Activated CD4-positive, alpha-beta T cell treated with anti-CD3 and anti-CD28 coated beads, Interleukin-2, Interleukin-4, amounts not matched to agents 100 ng/mL and 50 ng/mL, durations not matched to agents 16 hours and 8 hours (primary cell): Measurements from ENCODE around the gene C2orf92.
"Not testable (repeated sequence)": the region's sequence is repeated elsewhere in the genome, so short reads cannot be mapped to it uniquely, and the experiment has no call there.

Experiments
- DNase-seq: peaks from one replicate; pipeline ENCODE4 v3.0.0-alpha.2; 2020; ENCODE audit warnings: low spot score

Gene C2orf92

DNA sequence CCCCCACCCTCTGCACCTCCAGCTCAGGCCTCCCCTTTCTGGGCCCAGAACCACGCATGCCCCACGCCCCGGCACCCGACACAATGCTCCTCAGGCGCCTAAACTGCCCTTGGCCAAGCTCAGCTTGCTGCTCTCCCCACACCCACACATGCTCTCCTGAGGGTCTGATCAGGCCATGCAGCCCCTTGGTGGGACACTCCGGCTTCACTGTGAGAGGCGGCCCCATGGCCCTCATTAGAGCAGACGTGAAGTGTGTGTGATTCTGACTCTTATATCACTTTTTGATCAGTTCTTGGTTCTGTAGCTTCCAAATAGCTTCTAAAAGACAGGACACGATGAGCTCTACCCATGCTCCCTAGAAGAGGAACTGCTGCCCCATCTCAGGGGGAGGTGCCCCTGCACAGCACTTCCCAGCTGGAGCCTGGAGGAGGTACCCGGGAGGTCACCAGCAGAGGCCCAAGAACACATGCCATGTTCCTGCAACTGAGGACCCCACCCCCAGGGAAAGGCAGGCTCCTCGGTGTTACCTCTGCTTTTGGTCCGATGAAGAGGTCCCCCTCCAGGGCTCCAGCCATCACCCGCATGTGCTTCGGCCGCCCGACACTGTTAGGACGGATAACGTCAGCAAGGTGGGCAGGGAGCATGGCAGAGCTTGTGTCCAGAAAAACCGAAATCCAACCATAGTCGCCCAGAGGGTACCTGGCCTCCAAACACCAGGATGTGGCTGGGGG lies 9.3 kb upstream of the C2orf92 start:
- no peak for DNase-seq

DNA sequence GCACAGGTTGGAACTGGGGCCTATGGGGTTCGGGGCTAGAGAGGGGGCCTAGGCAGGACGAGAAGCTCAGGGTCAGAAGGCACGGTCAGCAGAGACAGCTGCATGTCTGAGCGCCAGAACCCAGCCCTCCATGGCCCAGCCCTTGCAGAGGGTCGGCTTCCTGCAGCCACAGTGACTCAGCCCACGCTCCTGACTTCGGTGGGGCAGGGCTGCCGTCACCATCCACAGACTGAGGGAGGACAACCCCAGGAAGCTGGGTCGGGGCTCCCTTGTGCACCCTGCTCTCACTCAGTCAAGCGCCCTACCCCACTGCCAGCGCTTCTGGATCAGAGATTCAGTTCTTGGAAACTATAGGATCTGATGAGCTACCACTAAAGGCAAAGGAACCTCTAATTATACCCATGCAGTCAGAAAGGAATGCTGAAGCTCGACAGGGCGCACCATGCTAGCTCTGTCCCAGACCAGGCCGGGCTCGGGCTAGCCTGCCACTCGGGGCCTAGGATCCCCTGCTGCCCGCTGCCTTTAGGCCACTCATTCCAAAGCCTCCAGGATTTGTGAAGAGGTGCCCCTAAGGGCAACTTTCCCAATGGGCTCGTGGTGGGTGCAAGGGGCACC lies 8.6 kb upstream of the C2orf92 start:
- no peak for DNase-seq

DNA sequence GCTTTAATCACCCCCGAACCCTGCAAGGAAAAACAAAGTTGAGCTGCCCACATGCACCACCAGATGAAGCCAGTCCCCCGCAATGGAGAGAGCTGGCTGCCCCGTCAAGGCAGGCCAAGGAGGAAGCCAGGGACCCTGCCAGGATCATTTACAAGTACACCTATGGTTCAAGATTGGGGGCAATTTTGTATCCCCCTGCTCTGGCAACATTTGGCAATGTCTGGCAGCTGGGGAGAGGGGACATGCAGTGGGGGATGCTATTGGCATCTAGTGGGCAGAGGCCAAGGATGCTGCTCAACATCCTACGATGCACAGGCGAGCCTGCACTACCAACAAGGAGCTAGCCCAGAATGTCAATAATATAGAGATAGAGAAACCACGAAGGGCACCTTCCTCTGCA lies 7.6 kb upstream of the C2orf92 start:
- DNase-seq, result no peak

DNA sequence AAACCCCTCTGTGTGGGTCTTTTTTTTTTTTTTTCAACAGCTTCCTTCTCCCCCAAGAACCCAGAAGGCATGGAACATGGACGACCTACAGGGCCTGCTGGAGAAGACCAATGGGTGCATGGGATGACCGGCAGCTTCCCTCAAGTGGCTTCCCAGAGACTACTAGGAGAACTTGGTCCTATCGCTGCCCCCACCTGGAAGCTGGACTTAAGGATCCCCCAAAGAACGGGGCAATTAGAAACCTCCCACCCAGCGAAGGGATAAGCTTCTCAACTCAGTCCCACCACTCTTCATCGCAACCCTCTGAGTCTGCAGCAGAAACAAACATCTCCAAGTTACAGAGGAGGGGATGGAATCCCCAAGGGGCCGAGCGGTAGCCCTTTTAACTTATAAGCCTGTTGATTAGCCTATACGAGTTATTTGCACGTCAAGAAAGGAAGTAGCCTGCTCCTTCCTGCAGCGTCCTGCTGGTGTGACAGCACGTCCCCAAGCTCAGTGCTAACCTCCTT lies 7.1 kb upstream of the C2orf92 start:
- DNase-seq, result no peak

DNA sequence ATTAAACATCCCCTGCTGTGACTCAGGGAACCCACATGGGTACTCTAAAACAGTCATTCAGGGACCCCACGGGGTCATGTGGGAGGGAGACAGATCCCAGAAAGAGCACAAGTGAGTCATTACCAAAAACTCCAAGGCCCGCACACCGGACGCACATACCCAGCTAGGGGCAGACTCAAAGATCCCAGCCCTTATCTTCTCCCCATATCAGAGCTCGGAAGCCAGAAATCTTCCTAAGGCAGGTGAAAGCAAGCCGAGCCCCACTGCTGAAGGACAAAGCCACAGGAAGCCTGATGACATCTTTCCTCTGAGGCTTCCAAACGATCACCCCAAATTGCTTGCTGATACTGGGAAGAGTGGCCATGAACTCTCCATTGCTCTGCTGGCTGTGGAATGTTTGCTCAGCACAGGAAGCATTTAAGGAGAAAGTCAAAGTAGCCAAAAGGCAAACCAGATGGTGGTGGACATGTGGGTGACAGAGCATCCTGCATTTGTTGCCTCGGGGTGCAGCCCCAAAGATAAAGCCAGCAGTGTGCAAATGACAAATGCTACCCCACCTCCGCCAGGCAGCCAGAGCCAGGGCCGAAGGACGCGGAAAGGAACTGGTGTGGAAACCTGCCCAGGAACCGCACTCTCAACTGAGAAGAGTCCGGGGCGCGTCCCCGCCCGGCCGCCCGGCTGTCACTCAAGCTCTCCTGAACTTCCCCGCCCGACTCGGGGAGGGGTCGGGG lies 6.5 kb upstream of the C2orf92 start:
- DNase-seq, result peak; percentile 96

DNA sequence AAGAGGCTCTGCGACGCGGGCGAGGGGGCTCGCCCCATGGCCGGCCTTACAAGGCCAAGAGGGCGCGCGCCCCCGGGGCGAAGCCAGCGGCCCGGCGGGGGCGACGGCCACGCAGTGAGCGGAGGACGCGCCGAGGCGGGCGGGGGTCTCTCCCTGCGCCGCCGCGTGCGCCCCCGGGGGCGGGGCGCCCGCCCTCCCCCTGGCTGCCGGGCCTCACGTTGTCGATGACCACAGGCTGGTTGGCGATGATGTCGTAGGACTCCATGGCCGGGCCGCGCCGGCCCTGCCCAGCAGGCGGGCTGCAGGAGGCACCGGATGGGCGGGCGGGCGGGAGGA lies 5.9 kb upstream of the C2orf92 start:
- DNase-seq, result no peak

DNA sequence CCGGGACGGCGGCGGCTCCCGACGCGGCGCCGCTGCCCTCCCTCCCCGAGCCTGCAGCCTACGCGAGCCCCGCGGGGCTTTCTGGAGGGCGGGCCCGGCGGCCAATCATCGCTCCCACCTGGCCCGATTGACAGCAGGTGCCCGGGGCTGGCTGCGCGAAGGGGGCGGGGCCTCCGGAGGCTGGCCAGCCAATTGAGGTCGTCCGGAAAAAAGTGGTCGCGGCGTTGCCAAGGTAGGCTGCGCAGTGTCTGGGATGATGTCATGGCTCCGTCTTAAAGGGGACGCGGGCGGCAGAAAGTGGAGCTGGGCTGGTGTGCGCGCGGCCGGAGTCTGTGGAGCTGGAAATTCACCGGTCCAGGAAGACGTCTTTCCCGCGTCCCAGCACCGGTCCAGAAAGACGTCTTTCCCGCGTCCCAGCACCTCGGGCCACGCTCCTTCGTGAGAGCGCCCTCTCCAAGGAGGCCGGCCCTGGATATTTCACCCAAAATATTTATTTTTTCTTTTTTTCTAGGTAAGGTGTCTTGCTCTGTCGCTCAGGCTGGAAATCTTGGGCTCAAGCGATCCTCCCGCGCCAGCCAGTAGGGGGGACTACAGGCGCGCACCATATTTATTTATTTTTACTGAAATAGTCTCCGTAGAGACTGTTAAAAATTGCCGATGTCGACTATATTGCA lies 5.4 kb upstream of the C2orf92 start, which contains the start of gene ACTR1B:
Gene ACTR1B, minus strand, starts transcription at position 83 of the 674 bp plus-strand sequence. CDS start 154 bp downstream, outside the sequence.
- DNase-seq, result peak; percentile 99

DNA sequence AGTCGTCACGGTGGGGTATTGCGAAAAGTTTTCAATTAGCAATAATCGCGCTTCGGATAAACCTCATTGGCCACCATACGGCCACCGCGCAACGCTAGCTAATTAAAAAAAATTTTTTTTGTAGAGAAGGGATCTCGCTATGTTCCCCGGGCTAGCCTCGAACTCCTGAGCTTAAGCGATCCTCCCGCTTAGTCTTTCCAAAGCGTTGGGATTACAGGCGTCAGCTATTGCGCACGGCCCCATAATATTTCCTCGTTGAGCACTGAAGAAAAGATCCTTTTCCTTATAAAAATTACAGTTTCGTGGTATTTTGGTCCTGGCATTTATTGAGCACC lies 4.9 kb upstream of the C2orf92 start:
- no peak for DNase-seq

DNA sequence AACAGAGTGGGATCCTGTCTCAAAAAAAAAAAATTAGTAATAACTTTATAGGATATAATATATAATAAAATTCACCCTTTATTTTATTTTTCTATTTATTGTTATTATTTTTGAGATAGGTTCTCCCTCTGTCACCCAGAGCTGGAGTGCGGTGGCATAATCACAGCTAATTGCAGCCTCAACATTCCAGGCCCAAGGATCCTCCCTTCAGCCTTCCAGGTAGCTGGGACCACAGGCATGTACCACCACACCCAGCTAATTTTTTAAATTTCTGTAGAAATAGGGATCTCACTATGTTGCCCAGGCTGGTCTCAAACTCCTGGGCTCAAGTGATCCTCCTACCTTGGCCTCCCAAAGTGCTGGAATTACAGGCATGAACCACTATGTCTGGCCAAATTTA lies 958 bp downstream of the C2orf92 start:
- no peak for DNase-seq

DNA sequence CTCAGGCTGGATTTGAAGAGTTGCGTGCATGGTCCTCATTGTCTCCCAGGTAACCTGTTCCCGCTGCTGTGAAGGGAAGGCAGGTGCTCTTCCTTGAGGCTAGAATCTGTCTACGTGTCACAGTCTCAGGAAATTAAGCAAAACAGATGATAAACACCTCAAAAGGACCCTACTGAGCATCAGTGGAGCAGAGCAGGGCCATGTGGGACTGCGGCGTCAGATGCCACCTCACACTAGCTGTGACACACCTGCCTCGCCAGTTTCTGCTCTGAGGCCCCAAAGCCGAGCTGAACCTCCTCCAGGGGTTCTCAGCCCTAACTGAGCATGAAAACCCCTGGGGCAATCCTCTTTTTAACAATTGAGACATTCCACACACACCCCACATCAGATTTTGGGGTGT lies 2.0 kb downstream of the C2orf92 start:
- DNase-seq, result no peak

DNA sequence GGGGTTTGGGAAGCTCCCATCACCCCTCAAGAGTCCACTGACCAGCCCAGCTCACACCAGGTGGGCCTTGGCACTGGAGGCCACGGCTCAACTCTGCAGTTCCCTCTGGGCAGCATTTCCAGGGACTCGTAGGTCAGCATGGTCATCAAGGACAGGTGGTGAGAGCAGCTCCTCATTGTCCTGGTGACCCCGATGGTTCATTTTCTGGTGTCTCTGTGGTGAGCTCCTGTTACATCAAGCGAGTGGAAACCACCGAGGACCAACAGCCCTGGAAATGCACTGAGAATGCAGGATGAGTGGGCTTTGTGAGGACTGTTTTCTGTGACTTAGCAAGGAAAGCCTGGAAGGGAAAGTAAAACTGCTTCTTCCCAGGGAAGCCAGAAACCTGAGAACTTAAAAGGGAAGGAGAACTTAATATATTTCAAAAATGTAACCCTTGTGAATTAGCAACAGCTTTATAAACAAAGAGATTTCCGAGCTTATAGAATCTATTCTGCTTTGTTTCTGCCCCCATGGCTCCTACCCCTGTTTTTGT lies 3.2 kb downstream of the C2orf92 start:
- not testable (repeated sequence) for DNase-seq

DNA sequence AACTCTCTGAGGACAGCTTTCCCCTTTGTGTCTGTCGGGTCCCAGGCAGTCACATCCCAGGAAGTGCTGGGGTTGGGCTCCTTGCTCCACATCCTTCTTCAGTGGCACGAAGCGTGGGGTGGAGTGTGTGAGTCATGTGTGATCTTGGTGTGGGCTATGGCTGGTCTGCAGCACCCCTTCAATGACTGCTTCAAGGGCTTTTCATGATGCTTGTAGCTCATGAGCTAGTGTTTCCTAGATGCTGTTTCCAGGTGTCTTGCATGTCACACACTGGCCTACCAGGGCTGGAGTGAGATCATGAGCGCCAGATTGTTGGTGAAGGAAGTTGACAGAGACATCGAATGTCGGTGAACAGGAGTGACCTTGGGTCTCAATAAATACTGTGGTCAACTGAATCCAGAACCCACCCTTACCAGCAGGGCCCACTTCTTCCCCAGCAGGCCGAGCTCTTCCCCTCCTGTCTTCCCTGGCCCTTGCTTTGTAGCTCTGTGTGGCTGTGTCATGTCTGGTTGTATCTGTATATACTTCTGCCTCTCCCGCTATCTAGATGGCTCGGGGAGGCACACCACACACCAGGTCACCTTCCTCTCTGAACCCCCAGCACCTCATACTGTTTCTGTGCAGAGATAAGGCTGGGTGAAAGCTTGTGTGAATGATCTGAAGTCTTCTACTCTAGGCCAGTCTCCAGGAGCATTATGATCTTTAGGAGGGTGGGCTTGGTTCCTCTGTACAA lies 3.8 kb downstream of the C2orf92 start:
- no peak for DNase-seq

DNA sequence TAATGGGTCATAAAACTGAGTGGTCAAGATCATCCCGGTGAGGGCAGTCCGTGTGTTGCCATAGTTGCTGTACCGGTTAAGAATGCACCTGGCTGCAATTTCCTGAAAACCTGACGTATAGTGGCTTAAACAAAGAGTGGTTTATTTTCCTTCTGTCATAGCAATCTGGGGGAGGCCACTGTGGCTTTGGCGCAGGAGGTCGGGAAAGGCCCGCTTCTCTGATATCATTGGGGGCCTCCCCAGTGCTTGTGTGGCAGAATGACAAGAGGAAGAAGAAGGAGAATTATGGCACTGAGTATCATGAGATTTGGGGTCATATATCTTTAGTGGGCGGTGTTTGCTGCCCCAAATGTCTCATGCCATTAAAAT lies 4.4 kb downstream of the C2orf92 start:
- no peak for DNase-seq

DNA sequence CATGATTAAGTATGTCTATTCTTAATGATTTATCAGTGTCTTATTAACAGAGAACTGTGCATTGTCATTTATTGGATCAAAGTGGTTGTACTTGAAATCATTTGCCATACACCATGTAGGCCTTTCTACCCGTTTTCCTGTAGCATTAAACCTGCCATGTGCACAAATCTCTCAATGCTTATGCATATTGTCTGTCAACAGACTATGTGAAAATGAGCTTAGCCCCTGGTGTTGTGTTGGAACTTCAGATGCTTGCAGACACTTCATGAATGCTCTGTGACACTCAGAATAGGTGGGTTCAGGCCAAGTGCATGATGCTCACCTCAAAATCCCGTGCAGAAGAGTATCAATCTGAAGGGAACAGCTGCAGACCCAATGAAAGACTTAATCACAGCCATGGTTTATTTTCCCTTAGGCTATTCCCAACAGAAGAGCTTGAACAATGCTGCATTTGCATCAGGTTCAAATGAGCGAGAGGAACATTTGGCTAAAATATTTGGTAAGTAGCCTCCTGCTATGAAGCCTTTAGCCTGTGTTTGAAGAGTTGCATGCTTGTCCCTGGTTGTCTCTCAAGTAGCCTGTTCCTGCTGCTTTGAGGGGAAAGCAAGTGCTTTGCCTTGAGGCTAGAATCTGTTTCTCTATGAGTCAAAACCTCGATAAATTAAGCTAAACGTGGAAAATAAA lies 6.1 kb downstream of the C2orf92 start:
- no peak for DNase-seq

DNA sequence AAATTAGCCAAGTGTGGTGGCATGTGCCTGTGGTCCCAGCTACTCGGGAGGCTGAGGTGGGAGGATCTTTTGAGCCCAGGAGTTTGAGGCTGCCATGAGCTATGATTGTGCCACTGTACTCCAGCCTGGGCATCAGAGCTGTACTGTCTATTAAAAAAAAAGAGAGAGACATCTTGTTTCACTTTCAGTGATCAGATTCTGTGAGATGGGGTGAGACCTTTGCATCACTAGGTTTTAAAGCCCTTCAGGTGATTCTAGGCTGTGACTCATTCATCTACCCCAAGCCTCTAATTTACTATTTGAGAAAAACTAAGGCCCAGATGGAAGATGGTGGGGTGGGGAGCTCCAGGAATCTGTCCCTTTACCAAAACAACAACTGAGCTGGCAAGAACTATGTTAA lies 7.1 kb downstream of the C2orf92 start:
- peak; percentile 32 for DNase-seq

DNA sequence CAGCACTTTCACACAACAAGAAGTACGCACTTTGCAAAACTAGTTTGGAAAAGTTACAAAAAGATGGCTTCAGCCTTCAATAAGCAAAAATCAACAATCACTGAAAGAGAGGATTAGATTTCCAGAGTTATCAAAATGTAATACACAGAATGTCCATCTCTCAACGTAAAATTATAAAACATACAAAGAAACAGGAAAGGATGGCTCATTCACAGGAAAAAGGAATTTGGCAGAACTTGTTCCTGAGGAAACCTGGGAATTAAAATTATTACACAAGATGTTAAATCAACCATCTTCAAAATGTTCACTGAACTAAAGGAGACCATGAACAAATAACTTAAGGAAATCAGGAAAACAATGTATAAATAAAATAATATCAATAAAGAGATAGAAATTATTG lies 8.0 kb downstream of the C2orf92 start:
- DNase-seq, result no peak

DNA sequence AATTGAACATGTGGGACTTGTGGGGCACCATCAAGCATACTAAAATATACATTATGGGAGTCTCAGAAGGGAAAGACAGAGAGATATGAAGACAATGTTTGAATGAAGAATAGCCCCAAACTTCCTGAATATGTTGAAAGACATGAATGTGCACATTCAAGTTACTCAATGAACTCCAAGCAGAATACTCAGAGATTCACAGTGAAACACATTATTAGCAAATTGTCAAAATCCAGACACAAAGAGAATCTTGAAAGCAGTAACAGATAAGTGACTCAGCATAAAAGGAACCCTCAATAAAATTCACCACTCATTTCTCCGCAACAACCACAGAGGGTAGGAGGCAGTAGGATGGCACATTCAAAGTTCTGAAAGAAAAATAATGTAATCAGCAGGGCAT lies 8.8 kb downstream of the C2orf92 start:
- DNase-seq, result no peak

DNA sequence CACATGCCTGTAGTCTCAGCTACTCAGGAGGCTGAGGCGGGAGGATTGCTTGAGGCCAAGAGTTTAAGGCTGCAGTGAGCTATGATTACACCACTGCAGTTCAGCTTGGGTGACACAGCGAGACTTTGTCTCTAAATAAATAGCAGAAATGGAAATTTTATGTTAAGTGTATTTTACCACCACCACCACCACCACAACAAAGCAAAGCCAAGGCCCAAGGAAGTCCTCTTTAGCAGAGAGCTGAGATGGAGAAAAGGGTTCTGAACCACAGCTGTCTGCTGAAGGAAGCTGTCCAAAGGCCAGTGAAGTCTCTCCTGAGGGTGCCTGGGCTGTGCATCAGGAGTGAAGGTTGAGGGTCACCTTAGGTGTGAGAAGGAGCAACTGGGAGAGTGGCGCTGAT lies 17.7 kb downstream of the C2orf92 start:
- DNase-seq, result not testable (repeated sequence)

DNA sequence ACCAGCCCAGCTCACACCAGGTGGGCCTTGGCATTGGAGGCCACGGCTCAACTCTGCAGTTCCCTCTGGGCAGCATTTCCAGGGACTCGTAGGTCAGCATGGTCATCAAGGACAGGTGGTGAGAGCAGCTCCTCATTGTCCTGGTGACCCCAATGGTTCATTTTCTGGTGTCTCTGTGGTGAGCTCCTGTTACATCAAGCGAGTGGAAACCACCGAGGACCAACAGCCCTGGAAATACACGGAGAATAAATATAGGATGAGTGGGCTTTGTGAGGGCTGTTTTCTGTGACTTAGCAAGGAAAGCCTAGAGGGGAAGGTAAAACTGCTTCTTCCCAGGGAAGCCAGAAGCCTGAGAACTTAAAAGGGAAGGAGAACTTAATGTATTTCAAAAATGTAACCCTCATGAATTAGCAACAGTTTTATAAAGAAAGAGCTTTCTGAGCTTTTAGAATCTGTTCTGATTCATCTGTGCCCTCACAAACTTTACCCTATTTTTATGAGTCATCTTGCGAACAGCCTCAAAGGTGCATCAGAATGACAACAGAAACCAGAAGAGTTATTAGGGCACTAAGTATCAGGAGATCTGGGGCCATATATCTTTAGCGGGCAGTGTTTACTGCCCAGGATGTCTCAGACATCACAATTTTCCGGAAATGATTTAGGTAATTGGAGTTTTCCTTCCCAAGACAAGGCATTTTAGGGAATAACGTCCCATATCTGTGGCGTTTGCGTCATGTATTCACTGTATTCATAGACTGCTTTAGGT lies 18.7 kb downstream of the C2orf92 start:
- DNase-seq, result peak; percentile 75

DNA sequence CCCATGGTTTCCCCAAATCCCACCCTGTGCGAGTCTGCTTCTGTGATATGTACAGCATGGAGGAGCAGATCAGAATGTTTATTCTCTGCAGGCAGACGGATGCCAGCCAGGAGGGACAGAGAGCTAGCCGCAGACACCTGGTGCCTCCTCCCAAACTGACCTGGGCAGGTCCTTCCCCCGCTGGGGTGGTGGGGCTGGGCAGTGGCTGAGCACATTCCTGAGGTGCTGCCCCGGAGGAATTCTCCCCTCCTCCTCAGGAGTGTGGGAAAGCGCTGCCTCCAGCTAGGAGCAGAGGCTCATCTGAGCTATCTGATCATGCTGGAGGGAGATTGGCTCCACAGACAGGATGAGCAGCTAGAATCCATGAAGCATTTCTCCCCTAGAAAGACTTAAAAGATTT lies 21.7 kb downstream of the C2orf92 start:
- DNase-seq, result no peak
